Measurements from ENCODE around the gene GNAQ. TPM values are rescaled to one million over a fixed set of nuclear protein-coding genes. Genes with fewer than 3 reads are reported as not detected.

Gene GNAQ
- polyA plus RNA-seq, 3 donors: 8.3 to 51.0 (median 9.6) TPM

GRCh38 chr9:77981907-77982306 lies 49.7 kb downstream of the GNAQ start:
- peaks cover 72% of the 10 kb centered on the region for H3K4me1 Mint-ChIP-seq
- intact Hi-C loops (cut with micrococcal nuclease): no loop called here
- H3K27ac Mint-ChIP-seq: peak overlapping the region in 5 of 7 donors; percentile 37 to 85 (median 80)
- H4K20me1 ChIP-seq (ENCODE audit: insufficient read depth, low read length): peaks cover 98% of the 10 kb centered on the region
- no peak overlapping the region for H2AFZ ChIP-seq (ENCODE audit: insufficient read depth, low read depth, low read length, poor library complexity, severe bottlenecking)
- H3K36me3 ChIP-seq (replicated peaks in 1 of 2; ENCODE audit: control insufficient read depth in 1 of 2, insufficient read depth in 2 of 2, low read length in 2 of 2): no peaks in the 10 kb centered on the region
- no peak overlapping the region for H3K9ac ChIP-seq (ENCODE audit: insufficient read depth, low read length, poor library complexity, severe bottlenecking)
- no peaks in the 10 kb centered on the region for H3K27me3 Mint-ChIP-seq (ENCODE audit: low read depth in 3 of 3)
- peaks cover 56 to 69% of the 10 kb centered on the region in 2 donors for H3K4me1 ChIP-seq (ENCODE audit: control insufficient read depth in 1 of 2, insufficient read depth in 2 of 2, low read length in 2 of 2)
- H3K4me2 ChIP-seq (replicated peaks; ENCODE audit: extremely low read depth, low read length, poor library complexity, severe bottlenecking): peak overlapping the region; percentile 12
- peak overlapping the region in 1 of 2 donors; percentile 74 for H3K27ac ChIP-seq (ENCODE audit: low read depth in 1 of 2, low read length in 2 of 2)
- peaks cover 0 to 2% (median 0%) of the 10 kb centered on the region in 7 donors for H3K9me3 Mint-ChIP-seq
- peaks cover 5 to 22% of the 10 kb centered on the region in 2 donors for H3K36me3 Mint-ChIP-seq
- H3K9me3 ChIP-seq (replicated peaks in 1 of 2; ENCODE audit: control insufficient read depth in 1 of 2, insufficient read depth in 1 of 2, low read length in 2 of 2): no peaks in the 10 kb centered on the region
- no peaks in the 10 kb centered on the region for H3K27me3 ChIP-seq (ENCODE audit: control insufficient read depth in 2 of 2, insufficient read depth in 2 of 2, low read length in 2 of 2)
- H3K79me2 ChIP-seq (ENCODE audit: insufficient read depth, low read length): peaks cover 99% of the 10 kb centered on the region
- no peak for DNase-seq
- H3K4me3 ChIP-seq (replicated peaks in 1 of 3; ENCODE audit: low read depth in 2 of 3, low read length in 3 of 3): no peak overlapping the region
- TF ChIP-seq, protein P1, sequence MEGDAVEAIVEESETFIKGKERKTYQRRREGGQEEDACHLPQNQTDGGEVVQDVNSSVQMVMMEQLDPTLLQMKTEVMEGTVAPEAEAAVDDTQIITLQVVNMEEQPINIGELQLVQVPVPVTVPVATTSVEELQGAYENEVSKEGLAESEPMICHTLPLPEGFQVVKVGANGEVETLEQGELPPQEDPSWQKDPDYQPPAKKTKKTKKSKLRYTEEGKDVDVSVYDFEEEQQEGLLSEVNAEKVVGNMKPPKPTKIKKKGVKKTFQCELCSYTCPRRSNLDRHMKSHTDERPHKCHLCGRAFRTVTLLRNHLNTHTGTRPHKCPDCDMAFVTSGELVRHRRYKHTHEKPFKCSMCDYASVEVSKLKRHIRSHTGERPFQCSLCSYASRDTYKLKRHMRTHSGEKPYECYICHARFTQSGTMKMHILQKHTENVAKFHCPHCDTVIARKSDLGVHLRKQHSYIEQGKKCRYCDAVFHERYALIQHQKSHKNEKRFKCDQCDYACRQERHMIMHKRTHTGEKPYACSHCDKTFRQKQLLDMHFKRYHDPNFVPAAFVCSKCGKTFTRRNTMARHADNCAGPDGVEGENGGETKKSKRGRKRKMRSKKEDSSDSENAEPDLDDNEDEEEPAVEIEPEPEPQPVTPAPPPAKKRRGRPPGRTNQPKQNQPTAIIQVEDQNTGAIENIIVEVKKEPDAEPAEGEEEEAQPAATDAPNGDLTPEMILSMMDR (IDR thresholded peaks at IDR 0.05): no peak
- H3K4me3 Mint-ChIP-seq: no peak overlapping the region
- WGBS (ENCODE audit: insufficient coverage): no CpG with 5 or more reads among the region's 1 CpG

- no peak overlapping the region for H3K9ac ChIP-seq (ENCODE audit: insufficient read depth, low read length, poor library complexity, severe bottlenecking)
- no peaks in the 10 kb centered on the region for H3K27me3 ChIP-seq (ENCODE audit: control insufficient read depth in 2 of 2, insufficient read depth in 2 of 2, low read length in 2 of 2)
- peaks cover 58 to 69% of the 10 kb centered on the region in 2 donors for H3K4me1 ChIP-seq (ENCODE audit: control insufficient read depth in 1 of 2, insufficient read depth in 2 of 2, low read length in 2 of 2)
- H3K9me3 ChIP-seq (replicated peaks in 1 of 2; ENCODE audit: control insufficient read depth in 1 of 2, insufficient read depth in 1 of 2, low read length in 2 of 2): no peaks in the 10 kb centered on the region
- no peak overlapping the region for H2AFZ ChIP-seq (ENCODE audit: insufficient read depth, low read depth, low read length, poor library complexity, severe bottlenecking)
- H3K36me3 Mint-ChIP-seq: peaks cover 5 to 22% of the 10 kb centered on the region in 2 donors
- 0% methylated on average over 2 of the region's 2 CpGs for WGBS (ENCODE audit: insufficient coverage)
- TF ChIP-seq, protein P1 (IDR thresholded peaks at IDR 0.05): no peak
- DNase-seq: peak; percentile 59 to 73 (median 59)
- intact Hi-C loops (cut with micrococcal nuclease): no loop called here
- peak overlapping the region; percentile 43 to 85 (median 80) for H3K27ac Mint-ChIP-seq
- H3K9me3 Mint-ChIP-seq: peaks cover 0 to 2% (median 0%) of the 10 kb centered on the region in 7 donors
- peak overlapping the region in 1 of 2 donors; percentile 74 for H3K27ac ChIP-seq (ENCODE audit: low read depth in 1 of 2, low read length in 2 of 2)
- no peak overlapping the region for H3K4me3 ChIP-seq (replicated peaks in 1 of 3; ENCODE audit: low read depth in 2 of 3, low read length in 3 of 3)
- H3K4me1 Mint-ChIP-seq: peaks cover 70% of the 10 kb centered on the region
- no peak overlapping the region for H3K4me3 Mint-ChIP-seq
- peaks cover 98% of the 10 kb centered on the region for H4K20me1 ChIP-seq (ENCODE audit: insufficient read depth, low read length)
- H3K36me3 ChIP-seq (replicated peaks in 1 of 2; ENCODE audit: control insufficient read depth in 1 of 2, insufficient read depth in 2 of 2, low read length in 2 of 2): no peaks in the 10 kb centered on the region
- no peaks in the 10 kb centered on the region for H3K27me3 Mint-ChIP-seq (ENCODE audit: low read depth in 3 of 3)
- peaks cover 99% of the 10 kb centered on the region for H3K79me2 ChIP-seq (ENCODE audit: insufficient read depth, low read length)
- peak overlapping the region; percentile 12 for H3K4me2 ChIP-seq (replicated peaks; ENCODE audit: extremely low read depth, low read length, poor library complexity, severe bottlenecking)
These were observed 50.3 kb downstream of the GNAQ start for GRCh38 chr9:77981332-77981731.

Data from CD14-positive monocyte (primary cell).